Heart left ventricle (tissue), 16 donors: ENCODE results near the gene CCDC172. TPM values are rescaled to one million over a fixed set of nuclear protein-coding genes. Genes with fewer than 3 reads are reported as not detected.

Source experiments
- ATAC-seq, 4 donors: fragments of 200-7000 bp; cut with Tn5 transposase; one replicate each; pipeline ENCODE4 v1.9.1; 2020 to 2022; ENCODE audit warnings: moderate library complexity in 4 of 4, mild to moderate bottlenecking in 3 of 4, moderate number of reproducible peaks in 1 of 4
- DNase-seq, 5 donors: peaks; one replicate each; pipeline ENCODE4 v3.0.0-alpha.2; 2020
- H3K27ac ChIP-seq, 12 donors: fragments of 200-600 bp; sonication (generic) in 4 of 12; one replicate each; pipeline versions ENCODE4 v1.5.0 to v1.8.0; 2016 to 2022; ENCODE audit warnings: mild to moderate bottlenecking in 2 of 12
- H3K27me3 ChIP-seq, 9 donors: fragments of 200-600 bp; sonication (generic) in 2 of 9; one replicate each; pipeline versions ENCODE4 v1.5.1 to v1.8.0; 2016 to 2022; ENCODE audit warnings: mild to moderate bottlenecking in 3 of 9
- H3K36me3 ChIP-seq, 9 donors: fragments of 200-600 bp; sonication (generic) in 2 of 9; one replicate each; pipeline versions ENCODE4 v1.5.0 to v1.8.0; 2018 to 2022; ENCODE audit warnings: mild to moderate bottlenecking in 2 of 9
- H3K4me1 ChIP-seq, 12 donors: fragments of 200-600 bp; sonication (generic) in 4 of 12; one replicate each; pipeline versions ENCODE4 v1.5.0 to v1.8.0; 2016 to 2022; ENCODE audit warnings: mild to moderate bottlenecking in 3 of 12
- H3K4me3 ChIP-seq, 12 donors: fragments of 200-600 bp; sonication (generic) in 4 of 12; one replicate each; pipeline versions ENCODE4 v1.5.0 to v1.8.0; 2017 to 2022; ENCODE audit warnings: mild to moderate bottlenecking in 9 of 12, moderate library complexity in 4 of 12
- H3K9me3 ChIP-seq, 12 donors: fragments of 200-600 bp; sonication (generic) in 4 of 12; one replicate each; pipeline versions ENCODE4 v1.5.0 to v1.8.0; 2016 to 2022; ENCODE audit warnings: mild to moderate bottlenecking in 1 of 12
- CTCF ChIP-seq, 12 donors: fragments of 200-600 bp; sonication (generic) in 4 of 12; IDR thresholded peaks; one replicate each; pipeline versions ENCODE4 v1.5.0 to v1.8.0; 2018 to 2022; ENCODE audit warnings: antibody characterized with exemption in 12 of 12, mild to moderate bottlenecking in 5 of 12
- POLR2A ChIP-seq, 2 donors: fragments of 450-650 bp; IDR thresholded peaks; one replicate each; pipeline ENCODE4 v1.6.1; 2017; ENCODE audit warnings: antibody characterized with exemption in 2 of 2, mild to moderate bottlenecking in 2 of 2, moderate library complexity in 2 of 2
- WGBS, 4 donors: extraction: QIAGEN DNeasy Blood & Tissue Kit in 2 of 4; methylation state at CpG; one replicate each; pipeline versions ENCODE4 v1.1.5 to v1.1.7; 2013 to 2018; 5-methylcytosine and 5-hydroxymethylcytosine counted together
- intact Hi-C, 10 donors: fragments of 100-400 bp; cut with DNase I; formaldehyde crosslinking; loops; one replicate each; pipeline versions ENCODE4 v1.11.1 to v1.14.2; 2022
- polyA plus RNA-seq, 2 donors: library from polyadenylated mRNA; stranded (reverse); fragments of 200-250 nt; gene quantifications; one replicate each; pipeline ENCODE4 v1.2.3, GENCODE V29; 2013
- total RNA-seq, 9 donors: library from RNA; depleted of rRNA in 2 of 9; stranded (reverse); fragments of >200 nt in 2 of 9; fragmentation: NEBNext Ultra II Directional in 3 of 9; extraction: Animal tissue kit (Norgen Biotek cat#: 25700) in 3 of 9; gene quantifications; one replicate each; pipeline versions ENCODE4 v1.1.0 to v1.2.4, GENCODE V29; 2016 to 2023
- donor health status: ischemic (EF 13 %, LVEDD 7.1; RV severe dilation, severe dysfunction).
- donor health status: healthy with polysubstance abuse.
- donor health status: DM: no; HTN: yes; CAD: no.
- donor health status: DM: no; HTN: no; CAD: no.
- donor health status: ischemic (EF 25% LVEDD 6.9; RV normal size, moderate dysfunction).
- donor health status: ischemic (EF 25% LVEDD 5.7; RV mildly dilated, moderate dysfunction).
- donor health status: healthy.
- donor health status: DM: yes; HTN: yes; CAD: no.
- donor health status: ischemic (EF 35%, LVEDD 5.7; RV mildly dilated, moderate dysfunction).
- donor health status: nonischemic (EF 11% LVEDD 7.7; RV severe dilation, severe dysfunction).
- donor health status: DM: yes; HTN: yes; CAD: no.
- donor health status: PGD.
- donor health status: ischemic (EF 29% LVEDD 5.4; RV normal size, mild dysfunction).
- donor health status: nonischemic (EF 23%, LVEDD 6.1; RV moderate dilation, normal function).

The CCDC172 gene
- total and polyA plus RNA-seq, 11 donors = not detected

GRCh38 chr10:116296291-116296721 is 27.9 kb upstream of the CCDC172 start:
- DNase-seq (no peak), ATAC-seq (no peak)
- no peak for TF ChIP-seq CTCF (IDR thresholded peaks at IDR 0.05)
- TF ChIP-seq POLR2A (IDR thresholded peaks at IDR 0.05) = no peak
- no peak overlapping the region for H3K27ac ChIP-seq
- no peak overlapping the region for H3K4me3 ChIP-seq
- intact Hi-C loops = loop anchor here in 3 of 10 donors (10.0 kb wide), 2 partner anchors 502 to 592 kb away; no protein-coding TSS in a partner anchor
- 52 to 59% (median 57%) methylated on average over 7 of the region's 7 CpGs for WGBS, 4 donors
- H3K36me3 ChIP-seq = no peaks in the 10 kb centered on the region
- H3K27me3 ChIP-seq = peaks cover 0 to 5% (median 0%) of the 10 kb centered on the region in 9 donors
- no peaks in the 10 kb centered on the region for H3K4me1 ChIP-seq
- H3K9me3 ChIP-seq = no peaks in the 10 kb centered on the region

- ATAC-seq (no peak), DNase-seq (no peak)
- Histone ChIP-seq H3K9me3 (no peaks in the 10 kb centered on the region), H3K27ac (no peak overlapping the region), H3K4me3 (no peak overlapping the region), H3K27me3 (peaks cover 0 to 3% (median 0%) of the 10 kb centered on the region in 9 donors), H3K4me1 (no peaks in the 10 kb centered on the region), H3K36me3 (no peaks in the 10 kb centered on the region)
- intact Hi-C loops = loop anchor here in 3 of 10 donors (10.0 kb wide), 2 partner anchors 504 to 594 kb away; no protein-coding TSS in a partner anchor
- WGBS, 4 donors = 70 to 79% (median 77%) methylated on average over 3 of the region's 3 CpGs
- no peak for TF ChIP-seq POLR2A (IDR thresholded peaks at IDR 0.05)
- TF ChIP-seq CTCF (IDR thresholded peaks at IDR 0.05) = no peak
Measured at GRCh38 chr10:116298586-116298985, 25.7 kb upstream of the CCDC172 start.

- Histone ChIP-seq H3K4me1 (no peaks in the 10 kb centered on the region), H3K36me3 (no peaks in the 10 kb centered on the region), H3K9me3 (no peaks in the 10 kb centered on the region), H3K27me3 (peaks cover 0 to 3% (median 0%) of the 10 kb centered on the region in 9 donors), H3K4me3 (no peak overlapping the region), H3K27ac (no peak overlapping the region)
- ATAC-seq (no peak), DNase-seq (no peak)
- TF ChIP-seq POLR2A (IDR thresholded peaks at IDR 0.05) (no peak), CTCF (IDR thresholded peaks at IDR 0.05) (no peak)
- WGBS, 4 donors = 56 to 65% (median 59%) methylated on average over 1 of the region's 1 CpG
- intact Hi-C loops = no loop called here
Measured at GRCh38 chr10:116300542-116300941, 23.7 kb upstream of the CCDC172 start.

- Histone ChIP-seq H3K4me1 (no peaks in the 10 kb centered on the region), H3K9me3 (no peaks in the 10 kb centered on the region), H3K4me3 (no peak overlapping the region), H3K36me3 (no peaks in the 10 kb centered on the region), H3K27me3 (no peaks in the 10 kb centered on the region), H3K27ac (no peak overlapping the region)
- TF ChIP-seq POLR2A (IDR thresholded peaks at IDR 0.05) (no peak), CTCF (IDR thresholded peaks at IDR 0.05) (no peak)
- intact Hi-C loops = no loop called here
- ATAC-seq (no peak), DNase-seq (no peak)
- WGBS, 4 donors = 48 to 83% (median 62%) methylated on average over 1 of the region's 1 CpG
Measured at GRCh38 chr10:116304923-116305322, 19.3 kb upstream of the CCDC172 start.
